ENCODE results near the gene RASA4B.

Gene RASA4B

DNA sequence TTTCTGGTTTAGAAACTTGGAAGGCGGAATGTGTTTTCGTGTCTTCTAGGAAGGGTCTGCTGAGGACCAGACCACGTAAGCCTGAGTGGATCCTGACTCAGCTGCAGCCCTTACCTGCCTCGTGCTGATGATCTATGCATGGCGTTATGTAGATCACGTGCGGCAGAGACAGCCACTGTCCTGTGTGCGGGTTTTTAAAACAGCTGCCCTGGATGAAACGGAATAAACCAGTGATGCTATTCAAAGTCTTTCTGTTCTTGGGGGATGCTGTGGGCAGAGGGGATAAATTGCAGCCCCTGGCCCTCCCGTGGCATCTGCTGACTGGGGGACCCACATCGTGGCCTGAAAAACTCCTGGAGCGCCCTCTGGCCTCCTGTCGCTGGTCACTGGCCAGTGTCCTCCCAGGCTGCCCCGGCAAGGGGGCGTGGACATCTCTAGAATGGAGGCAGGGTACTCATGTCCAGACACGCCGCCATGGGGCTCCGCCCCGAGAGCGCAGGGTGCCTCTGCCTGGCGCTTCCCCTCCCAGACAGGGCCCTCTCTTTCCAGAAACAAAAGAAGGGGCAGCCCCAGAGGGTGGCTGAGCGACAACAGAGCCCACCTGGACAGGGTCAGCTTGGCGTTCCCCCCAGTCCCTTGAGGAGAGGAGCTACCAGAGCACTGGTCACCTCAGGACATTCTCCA is 66.1 kb downstream of the RASA4B start:
- DNase-seq, result no peak

GRCh38 chr7:102450242-102450641 is 67.3 kb downstream of the RASA4B start:
- peak; percentile 60 to 68 for DNase-seq

GRCh38 chr7:102449136-102449535 is 68.4 kb downstream of the RASA4B start:
- DNase-seq, result no peak

DNA sequence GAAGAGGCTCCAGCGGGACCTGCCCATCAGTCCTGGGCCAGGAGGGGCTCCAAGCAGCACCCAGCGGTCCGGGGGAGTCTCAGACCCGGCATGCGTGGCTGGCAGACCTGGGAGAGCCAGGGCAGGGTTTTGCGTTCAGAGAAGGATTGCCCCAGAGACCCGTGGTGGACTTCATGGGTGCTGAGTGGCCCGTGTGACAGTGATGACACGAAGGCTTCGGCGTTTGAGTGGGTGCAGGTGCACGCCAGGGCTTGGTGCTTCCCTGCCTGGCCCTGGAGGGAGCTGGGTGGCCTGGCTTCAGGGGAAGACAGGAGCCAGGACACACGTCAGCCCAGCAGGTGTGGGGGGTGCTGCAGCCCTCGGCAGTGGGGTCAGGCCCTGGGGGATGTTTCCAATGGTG is 70.3 kb downstream of the RASA4B start:
- DNase-seq, result no peak

GRCh38 chr7:102446387-102447156 is 71.0 kb downstream of the RASA4B start:
- no peak for DNase-seq

DNA sequence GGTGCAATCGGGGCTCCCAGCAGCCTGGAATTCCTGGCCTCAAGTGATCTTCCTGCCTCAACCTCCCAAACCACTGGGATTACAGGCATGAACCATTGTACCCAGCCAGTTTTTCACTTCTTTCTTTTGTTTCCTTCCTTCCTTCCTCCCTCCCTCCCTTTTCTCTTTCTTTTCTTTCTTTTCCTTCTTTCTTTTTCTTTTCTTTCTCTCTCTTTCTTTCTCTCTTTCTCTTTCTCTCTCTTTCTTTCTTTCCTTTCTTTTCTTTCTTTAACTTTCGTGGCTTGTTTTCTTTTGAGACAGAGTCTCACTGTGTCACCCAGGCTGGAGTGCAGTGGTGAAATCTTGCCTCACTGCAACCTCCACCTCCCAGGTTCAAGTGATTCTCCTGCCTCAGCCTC is 71.9 kb downstream of the RASA4B start:
- DNase-seq, result no peak

GRCh38 chr7:102444961-102445673 is 72.5 kb downstream of the RASA4B start:
- peak in 1 of 2 donors; percentile 37 for DNase-seq

GRCh38 chr7:102439963-102440795 is 77.4 kb downstream of the RASA4B start:
- no peak for DNase-seq

DNA sequence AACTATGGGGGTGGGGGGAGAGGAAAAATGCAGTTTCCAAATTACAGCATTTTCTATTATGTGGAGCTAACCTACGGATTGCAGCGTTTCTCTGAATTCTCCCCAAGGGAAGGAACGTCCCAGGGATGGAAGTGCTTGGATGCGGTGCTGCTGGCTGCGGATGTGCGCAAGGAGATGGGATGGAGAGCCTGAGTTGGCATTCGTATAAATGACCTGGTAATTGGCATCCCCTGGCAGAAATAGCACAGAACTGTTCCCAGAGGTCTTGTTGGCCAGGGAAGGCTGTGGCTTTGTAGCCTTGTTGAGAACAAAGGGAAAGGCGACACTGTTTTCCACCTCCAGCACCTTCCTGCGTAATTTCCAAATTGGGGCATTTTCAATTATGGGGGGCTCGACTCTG is 81.5 kb downstream of the RASA4B start:
- no peak for DNase-seq

- DNase-seq, result peak in 1 of 2 donors; percentile 30
Observed at GRCh38 chr7:102434039-102434486, 83.5 kb downstream of the RASA4B start.

GRCh38 chr7:102433219-102434038 is 84.1 kb downstream of the RASA4B start, which contains the start of gene ORAI2:
ORAI2 (plus strand) TSS chr7:102433575; CDS start chr7:102438957, 5,382 bp downstream.
- peak; percentile 90 to 91 for DNase-seq

Data from CD4-positive, alpha-beta T cell treated with Interleukin-1 beta for 1 hour (primary cell).